SK-N-SH (cell line): ENCODE results near the gene SLC2A14. TPM values are rescaled to one million over a fixed set of nuclear protein-coding genes. Genes with fewer than 3 reads are reported as not detected.

Experiments
- CTCF ChIA-PET: fragments of 300-600, 350-600 bp; formaldehyde crosslinking; extraction: SDS; loops from one replicate; lab custom pipeline; 2021; lab: Yijun Ruan, JAX
- POLR2A ChIA-PET: fragments of 350-600 bp; sonication (Branson Sonifier 250); formaldehyde crosslinking; extraction: SDS; loops from one replicate; lab custom pipeline; 2020; ENCODE audit warnings: antibody characterized with exemption, inconsistent platforms; lab: Yijun Ruan, JAX
- DNase-seq: peaks from one replicate; pipeline ENCODE4 v3.0.0; 2012
- H2AFZ ChIP-seq: fragments of 200-600 bp; sonication (generic); 2 replicates; pipeline ENCODE4 v1.8.1; 2016; ENCODE audit warnings: antibody characterized with exemption, mild to moderate bottlenecking, low read depth
- H3F3A ChIP-seq: fragments of 200-600 bp; sonication (generic); replicated peaks from 2 replicates; pipeline ENCODE3; 2016; ENCODE audit warnings: antibody characterized with exemption, mild to moderate bottlenecking; ENCODE audit not compliant: insufficient read depth
- H3K27ac ChIP-seq, 2 experiments: fragments of 200-500 bp in 1 of 2; fragments of 200-600 bp in 1 of 2; sonication (Bioruptor generic) in 1 of 2; sonication (generic), shearing (Covaris generic) in 1 of 2; 2 replicates each; pipeline versions ENCODE4 v1.5.1 to v1.6.1; 2014 to 2016; ENCODE audit warnings: low read depth in 2 of 2, inconsistent platforms in 1 of 2, low read length in 1 of 2, mild to moderate bottlenecking in 1 of 2, mixed read lengths in 1 of 2
- H3K27me3 ChIP-seq: fragments of 200-600 bp; sonication (generic), shearing (Covaris generic); 2 replicates; pipeline ENCODE4 v1.6.1; 2016; ENCODE audit warnings: mixed run types; ENCODE audit not compliant: insufficient read depth
- H3K36me3 ChIP-seq, 2 experiments: fragments of 200-500 bp in 1 of 2; fragments of 200-600 bp in 1 of 2; sonication (Bioruptor generic) in 1 of 2; sonication (generic) in 1 of 2; replicated peaks in 1 of 2; 2 replicates each; pipeline versions ENCODE3 to v1.5.1; 2014 to 2016; ENCODE audit warnings: low read length in 1 of 2, mild to moderate bottlenecking in 1 of 2; ENCODE audit not compliant: insufficient read depth in 2 of 2, control insufficient read depth in 1 of 2
- H3K4me1 ChIP-seq, 2 experiments: fragments of 200-500 bp in 1 of 2; fragments of 200-600 bp in 1 of 2; sonication (Bioruptor generic) in 1 of 2; sonication (generic), shearing (Covaris generic) in 1 of 2; 2 replicates each; pipeline versions ENCODE4 v1.5.1 to v1.6.1; 2014 to 2016; ENCODE audit warnings: low read depth in 1 of 2, low read length in 1 of 2, mixed run types in 1 of 2; ENCODE audit not compliant: insufficient read depth in 2 of 2, control insufficient read depth in 1 of 2
- H3K4me2 ChIP-seq: fragments of 200-600 bp; sonication (generic), shearing (Covaris generic); 2 replicates; pipeline ENCODE4 v1.6.1; 2017; ENCODE audit warnings: mixed run types
- H3K4me3 ChIP-seq, 2 experiments: fragments of 200-500 bp in 1 of 2; fragments of 200-600 bp in 1 of 2; sonication (Bioruptor generic) in 1 of 2; sonication (generic), shearing (Covaris generic) in 1 of 2; 2 replicates each; pipeline versions ENCODE4 v1.5.1 to v1.8.1; 2014 to 2016; ENCODE audit warnings: low read depth in 2 of 2, inconsistent platforms in 1 of 2, low read length in 1 of 2, mild to moderate bottlenecking in 1 of 2, mixed read lengths in 1 of 2, moderate library complexity in 1 of 2
- H3K79me2 ChIP-seq: fragments of 200-600 bp; sonication (generic); 2 replicates; pipeline ENCODE4 v1.8.1; 2017; ENCODE audit warnings: mild to moderate bottlenecking; ENCODE audit not compliant: insufficient read depth
- H3K9ac ChIP-seq: fragments of 200-600 bp; sonication (generic); 2 replicates; pipeline ENCODE4 v1.6.1; 2017; ENCODE audit warnings: mixed run types
- H3K9me2 ChIP-seq: fragments of 200-600 bp; sonication (generic); 2 replicates; pipeline ENCODE4 v1.6.1; 2017; ENCODE audit warnings: mixed run types
- H3K9me3 ChIP-seq: fragments of 200-600 bp; sonication (generic); 2 replicates; pipeline ENCODE4 v1.6.1; 2017; ENCODE audit warnings: mixed run types, mild to moderate bottlenecking, moderate library complexity
- H4K20me1 ChIP-seq: fragments of 200-600 bp; sonication (generic); 2 replicates; pipeline ENCODE4 v1.6.1; 2017; ENCODE audit warnings: mild to moderate bottlenecking, mixed run types; ENCODE audit not compliant: insufficient read depth
- ELF1 ChIP-seq: IDR thresholded peaks from 2 replicates; pipeline ENCODE4 v1.4.0; 2012
- EZH2phosphoT487 ChIP-seq: fragments of 200-600 bp; sonication (generic); IDR thresholded peaks from 2 replicates; pipeline ENCODE4 v1.6.1; 2017; ENCODE audit warnings: low read depth, mixed run types, mild to moderate bottlenecking, antibody characterized with exemption, moderate library complexity, borderline replicate concordance
- FOXJ3 ChIP-seq: sonication (generic); formaldehyde crosslinking; IDR thresholded peaks from 2 replicates; pipeline ENCODE4 v1.5.1; 2020; ENCODE audit warnings: mild to moderate bottlenecking, missing genetic modification reagents
- MXI1 ChIP-seq: IDR thresholded peaks from 2 replicates; pipeline ENCODE4 v1.6.1; 2012; ENCODE audit warnings: mild to moderate bottlenecking, low read depth, low read length, improper control_type of control experiment
- TAF1 ChIP-seq: IDR thresholded peaks from 2 replicates; pipeline ENCODE4 v1.6.1; 2012; ENCODE audit warnings: low read depth, mild to moderate bottlenecking, low read length, moderate library complexity, borderline replicate concordance
- YY1 ChIP-seq: IDR thresholded peaks from 2 replicates; pipeline ENCODE4 v1.4.0; 2012; ENCODE audit warnings: low read depth, mild to moderate bottlenecking
- WGBS: methylation state at CpG from one replicate; pipeline ENCODE4 v1.1.6; 2017; ENCODE audit warnings: low lambda C conversion rate; 5-methylcytosine and 5-hydroxymethylcytosine counted together
- polyA plus RNA-seq, 3 experiments: library from polyadenylated mRNA; depleted of rRNA; stranded (reverse); fragments of >200 nt; gene quantifications; 2 replicates each; pipeline ENCODE4 v1.2.3, GENCODE V29; 2012
- TF ChIP-seq, protein P1 (sequence below): IDR thresholded peaks from 2 replicates; pipeline ENCODE4 v1.6.1; 2012; ENCODE audit warnings: mild to moderate bottlenecking, low read depth, low read length, moderate library complexity
- TF ChIP-seq, protein P2 (sequence below): IDR thresholded peaks from 2 replicates; pipeline ENCODE4; 2012

SLC2A14 gene
- polyA plus RNA-seq, 1 of the 3 experiments (the other 2 are of a cell fraction) = 0.39 TPM

- Histone ChIP-seq H3K36me3 (no peaks in the 10 kb centered on the region), H3K4me3 (no peak overlapping the region), H3K9me3 (no peaks in the 10 kb centered on the region), H3K27ac (no peak overlapping the region), H3F3A (no peaks in the 10 kb centered on the region), H3K27me3 (peaks cover 36% of the 10 kb centered on the region), H3K4me1 (no peaks in the 10 kb centered on the region), H2AFZ (no peak overlapping the region), H3K9me2 (no peaks in the 10 kb centered on the region), H4K20me1 (no peaks in the 10 kb centered on the region), H3K9ac (no peak overlapping the region), H3K4me2 (no peak overlapping the region), H3K79me2 (no peaks in the 10 kb centered on the region)
- 31% methylated on average over 6 of the region's 6 CpGs for WGBS
- TF ChIP-seq, protein P1, sequence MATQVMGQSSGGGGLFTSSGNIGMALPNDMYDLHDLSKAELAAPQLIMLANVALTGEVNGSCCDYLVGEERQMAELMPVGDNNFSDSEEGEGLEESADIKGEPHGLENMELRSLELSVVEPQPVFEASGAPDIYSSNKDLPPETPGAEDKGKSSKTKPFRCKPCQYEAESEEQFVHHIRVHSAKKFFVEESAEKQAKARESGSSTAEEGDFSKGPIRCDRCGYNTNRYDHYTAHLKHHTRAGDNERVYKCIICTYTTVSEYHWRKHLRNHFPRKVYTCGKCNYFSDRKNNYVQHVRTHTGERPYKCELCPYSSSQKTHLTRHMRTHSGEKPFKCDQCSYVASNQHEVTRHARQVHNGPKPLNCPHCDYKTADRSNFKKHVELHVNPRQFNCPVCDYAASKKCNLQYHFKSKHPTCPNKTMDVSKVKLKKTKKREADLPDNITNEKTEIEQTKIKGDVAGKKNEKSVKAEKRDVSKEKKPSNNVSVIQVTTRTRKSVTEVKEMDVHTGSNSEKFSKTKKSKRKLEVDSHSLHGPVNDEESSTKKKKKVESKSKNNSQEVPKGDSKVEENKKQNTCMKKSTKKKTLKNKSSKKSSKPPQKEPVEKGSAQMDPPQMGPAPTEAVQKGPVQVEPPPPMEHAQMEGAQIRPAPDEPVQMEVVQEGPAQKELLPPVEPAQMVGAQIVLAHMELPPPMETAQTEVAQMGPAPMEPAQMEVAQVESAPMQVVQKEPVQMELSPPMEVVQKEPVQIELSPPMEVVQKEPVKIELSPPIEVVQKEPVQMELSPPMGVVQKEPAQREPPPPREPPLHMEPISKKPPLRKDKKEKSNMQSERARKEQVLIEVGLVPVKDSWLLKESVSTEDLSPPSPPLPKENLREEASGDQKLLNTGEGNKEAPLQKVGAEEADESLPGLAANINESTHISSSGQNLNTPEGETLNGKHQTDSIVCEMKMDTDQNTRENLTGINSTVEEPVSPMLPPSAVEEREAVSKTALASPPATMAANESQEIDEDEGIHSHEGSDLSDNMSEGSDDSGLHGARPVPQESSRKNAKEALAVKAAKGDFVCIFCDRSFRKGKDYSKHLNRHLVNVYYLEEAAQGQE = no peak
- no peak for DNase-seq
- ChIA-PET CTCF (no interaction called here), POLR2A (no interaction called here)
Measured at GRCh38 chr12:7837366-7837765, 35.3 kb downstream of the SLC2A14 start.

GRCh38 chr12:7835766-7836165, 36.9 kb downstream of the SLC2A14 start:
- Histone ChIP-seq H4K20me1 (no peaks in the 10 kb centered on the region), H3F3A (no peaks in the 10 kb centered on the region), H3K9me2 (no peaks in the 10 kb centered on the region)
- DNase-seq = no peak
- TF ChIP-seq, protein P2, sequence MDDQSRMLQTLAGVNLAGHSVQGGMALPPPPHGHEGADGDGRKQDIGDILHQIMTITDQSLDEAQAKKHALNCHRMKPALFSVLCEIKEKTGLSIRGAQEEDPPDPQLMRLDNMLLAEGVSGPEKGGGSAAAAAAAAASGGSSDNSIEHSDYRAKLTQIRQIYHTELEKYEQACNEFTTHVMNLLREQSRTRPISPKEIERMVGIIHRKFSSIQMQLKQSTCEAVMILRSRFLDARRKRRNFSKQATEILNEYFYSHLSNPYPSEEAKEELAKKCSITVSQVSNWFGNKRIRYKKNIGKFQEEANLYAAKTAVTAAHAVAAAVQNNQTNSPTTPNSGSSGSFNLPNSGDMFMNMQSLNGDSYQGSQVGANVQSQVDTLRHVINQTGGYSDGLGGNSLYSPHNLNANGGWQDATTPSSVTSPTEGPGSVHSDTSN = no peak
- TF ChIP-seq MXI1 = no peak
- no peak for TF ChIP-seq TAF1
- no peak for TF ChIP-seq FOXJ3
- no peak for TF ChIP-seq ELF1
- no peak for TF ChIP-seq EZH2phosphoT487
- no peak for TF ChIP-seq YY1
- TF ChIP-seq, all 33 proteins: peak for 0
- H3K36me3 ChIP-seq = no peaks in the 10 kb centered on the region
- POLR2A ChIA-PET = no interaction called here
- no peak overlapping the region for H3K27ac ChIP-seq
- no peaks in the 10 kb centered on the region for H3K79me2 ChIP-seq
- no peak overlapping the region for H3K4me2 ChIP-seq
- H3K4me1 ChIP-seq = no peaks in the 10 kb centered on the region
- H3K9me3 ChIP-seq = no peaks in the 10 kb centered on the region
- H3K9ac ChIP-seq = no peak overlapping the region
- peaks cover 26% of the 10 kb centered on the region for H3K27me3 ChIP-seq
- 16% methylated on average over 5 of the region's 5 CpGs for WGBS
- H2AFZ ChIP-seq = no peak overlapping the region
- CTCF ChIA-PET = interaction anchor here (0.8 kb wide), 1 partner anchor 29 kb away, joined by 3 read pairs; no protein-coding TSS in a partner anchor
- H3K4me3 ChIP-seq = no peak overlapping the region
